D721Med (cell line): ENCODE data around the gene B3GALT5.
"Not testable (repeated sequence)": the region's sequence is repeated elsewhere in the genome, so short reads cannot be mapped to it uniquely, and the experiment has no call there.

Experiments
- DNase-seq: peaks from one replicate; pipeline ENCODE4 v3.0.0; 2011; ENCODE audit warnings: low spot score; ENCODE audit not compliant: insufficient read length
- FAIRE-seq: peaks from 2 replicates; lab custom pipeline; 2011; peaks lifted over from hg19 to GRCh38; lab: Jason Lieb, UNC
- CTCF ChIP-seq: IDR thresholded peaks from 2 replicates; pipeline ENCODE4 v1.5.1; 2012; ENCODE audit warnings: mild to moderate bottlenecking, control low read depth; ENCODE audit not compliant: insufficient read depth; ENCODE audit errors: missing control alignments

The B3GALT5 gene

GRCh38 chr21:39579734-39580332 is 32.9 kb upstream of the B3GALT5 start:
- DNase-seq (no peak), FAIRE-seq (no peak)
- TF ChIP-seq CTCF: no peak

- FAIRE-seq: no peak
- no peak for DNase-seq
- no peak for TF ChIP-seq CTCF
Measured at GRCh38 chr21:39580744-39581143, 32.0 kb upstream of the B3GALT5 start.

GRCh38 chr21:39581414-39581813 is 31.3 kb upstream of the B3GALT5 start:
- no peak for TF ChIP-seq CTCF
- DNase-seq (no peak), FAIRE-seq (no peak)

GRCh38 chr21:39582749-39583148 is 30.0 kb upstream of the B3GALT5 start:
- FAIRE-seq: no peak
- no peak for DNase-seq
- TF ChIP-seq CTCF: no peak

- DNase-seq, FAIRE-seq: not testable (repeated sequence)
Measured at GRCh38 chr21:39583586-39583985, 29.2 kb upstream of the B3GALT5 start.

- DNase-seq (no peak), FAIRE-seq (no peak)
- no peak for TF ChIP-seq CTCF
Measured at GRCh38 chr21:39587376-39587775, 25.4 kb upstream of the B3GALT5 start.

GRCh38 chr21:39588884-39589283 is 23.9 kb upstream of the B3GALT5 start:
- no peak for TF ChIP-seq CTCF
- FAIRE-seq (no peak), DNase-seq (no peak)

GRCh38 chr21:39593522-39593921 is 19.2 kb upstream of the B3GALT5 start:
- DNase-seq: no peak
- TF ChIP-seq CTCF: no peak
- FAIRE-seq: no peak
